GM23248 (cell line): ENCODE measurements around the gene CDHR3. TPM values are rescaled to one million over a fixed set of nuclear protein-coding genes. Genes with fewer than 3 reads are reported as not detected.
"Not testable (repeated sequence)": the region's sequence is repeated elsewhere in the genome, so short reads cannot be mapped to it uniquely, and the experiment has no call there.

ENCODE experiments used
- DNase-seq: peaks from one replicate; pipeline ENCODE4 v3.0.0-alpha.2; 2015
- H2AFZ ChIP-seq: fragments of 200-600 bp; sonication (generic); 2 replicates; pipeline ENCODE4 v1.6.1; 2016; ENCODE audit warnings: antibody characterized with exemption
- H3F3A ChIP-seq: fragments of 200-600 bp; sonication (generic); 2 replicates; pipeline ENCODE4 v1.6.1; 2016; ENCODE audit warnings: mild to moderate bottlenecking, antibody characterized with exemption, mixed run types; ENCODE audit not compliant: insufficient read depth
- H3K27ac ChIP-seq: fragments of 200-600 bp; sonication (generic); 2 replicates; pipeline ENCODE4 v1.5.1; 2016; ENCODE audit warnings: mild to moderate bottlenecking
- H3K27me3 ChIP-seq: fragments of 200-600 bp; sonication (generic); replicated peaks from 2 replicates; pipeline ENCODE4 v1.6.1; 2016; ENCODE audit warnings: mild to moderate bottlenecking; ENCODE audit not compliant: insufficient read depth
- H3K36me3 ChIP-seq: fragments of 200-600 bp; sonication (generic); 2 replicates; pipeline ENCODE4 v1.6.1; 2016; ENCODE audit warnings: low read depth, mild to moderate bottlenecking
- H3K4me1 ChIP-seq: fragments of 200-600 bp; sonication (generic); 2 replicates; pipeline ENCODE4 v1.6.1; 2016; ENCODE audit warnings: mild to moderate bottlenecking; ENCODE audit not compliant: insufficient read depth
- H3K4me2 ChIP-seq: fragments of 200-600 bp; sonication (generic); one replicate; pipeline ENCODE4 v1.6.1; 2016; ENCODE audit warnings: mild to moderate bottlenecking; ENCODE audit not compliant: unreplicated experiment
- H3K4me3 ChIP-seq: fragments of 200-600 bp; sonication (generic); 2 replicates; pipeline ENCODE4 v1.5.1; 2016; ENCODE audit warnings: mild to moderate bottlenecking
- H3K79me2 ChIP-seq: fragments of 200-600 bp; sonication (generic); 2 replicates; pipeline ENCODE4 v1.6.1; 2016; ENCODE audit warnings: mild to moderate bottlenecking; ENCODE audit not compliant: insufficient read depth
- H3K9ac ChIP-seq: fragments of 200-600 bp; sonication (generic); 2 replicates; pipeline ENCODE4 v1.6.1; 2016; ENCODE audit warnings: mild to moderate bottlenecking
- H3K9me2 ChIP-seq: fragments of 200-600 bp; sonication (generic); 2 replicates; pipeline ENCODE4 v1.6.1; 2016; ENCODE audit warnings: mixed run types, mild to moderate bottlenecking, moderate library complexity; ENCODE audit not compliant: insufficient read depth
- H3K9me3 ChIP-seq: fragments of 200-600 bp; sonication (generic); one replicate; pipeline ENCODE4 v1.6.1; 2017; ENCODE audit warnings: low read depth
- H4K20me1 ChIP-seq: fragments of 200-600 bp; sonication (generic); 2 replicates; pipeline ENCODE4 v1.6.0; 2016; ENCODE audit not compliant: insufficient read depth
- EZH2 ChIP-seq: fragments of 200-600 bp; sonication (generic); IDR thresholded peaks from 2 replicates; pipeline ENCODE4 v1.6.1; 2018; ENCODE audit warnings: antibody characterized with exemption, mild to moderate bottlenecking; ENCODE audit not compliant: insufficient read depth, poor library complexity, severe bottlenecking
- EZH2phosphoT487 ChIP-seq: fragments of 200-600 bp; sonication (generic); IDR thresholded peaks from 2 replicates; pipeline ENCODE4 v1.6.1; 2018; ENCODE audit warnings: antibody characterized with exemption, moderate library complexity, mild to moderate bottlenecking, low read depth; ENCODE audit not compliant: insufficient read depth
- whole genome bisulfite sequencing, 2 experiments: methylation state at CpG; one replicate each; pipeline ENCODE4 v1.1.6; 2015 to 2017; ENCODE audit warnings: low lambda C conversion rate in 2 of 2, low coverage in 1 of 2; ENCODE audit errors: missing lambda C conversion rate in 2 of 2; 5-methylcytosine and 5-hydroxymethylcytosine counted together
- in situ Hi-C: fragments of 300-500 bp; cut with MboI; formaldehyde crosslinking; loops from 2 replicates; pipeline ENCODE4 v1.15.0; 2020
- polyA plus RNA-seq: library from polyadenylated mRNA; unstranded; fragments of >200 nt; fragmentation: Nextera tagmentation; extraction: Ambion mirVana; gene quantifications from 2 replicates; pipeline ENCODE4 v1.2.1, GENCODE V29; 2016
- total RNA-seq: library from RNA; depleted of rRNA; stranded (reverse); fragments of >200 nt; shearing (Covaris generic); gene quantifications from 2 replicates; pipeline ENCODE4 v1.2.3, GENCODE V29; 2014

CDHR3 gene
- total and polyA plus RNA-seq, 2 experiments from 2014 or later, result 2.6 to 3.6 TPM

- Histone ChIP-seq H3F3A (no peaks in the 10 kb centered on the region), H3K27me3 (no peaks in the 10 kb centered on the region), H3K9me3 (no peaks in the 10 kb centered on the region), H3K36me3 (no peaks in the 10 kb centered on the region), H4K20me1 (no peaks in the 10 kb centered on the region), H3K4me3 (no peak overlapping the region), H3K9me2 (no peaks in the 10 kb centered on the region), H3K4me1 (no peaks in the 10 kb centered on the region), H3K9ac (no peak overlapping the region), H3K4me2 (no peak overlapping the region), H2AFZ (no peak overlapping the region), H3K27ac (no peak overlapping the region), H3K79me2 (no peaks in the 10 kb centered on the region)
- in situ Hi-C loops, result no loop called here
- no peak for DNase-seq
- TF ChIP-seq EZH2, result no peak
- TF ChIP-seq EZH2phosphoT487, result no peak
- WGBS, 2 experiments, result 71 to 73% methylated on average over 5 of the region's 5 CpGs
Measured at GRCh38 chr7:105999256-105999655, 36.2 kb downstream of the CDHR3 start.

- 73 to 79% methylated on average over 7 of the region's 7 CpGs for WGBS, 2 experiments
- no peaks in the 10 kb centered on the region for H3K36me3 ChIP-seq
- no peak overlapping the region for H3K4me2 ChIP-seq
- no peaks in the 10 kb centered on the region for H3K79me2 ChIP-seq
- H3K4me1 ChIP-seq, result no peaks in the 10 kb centered on the region
- H3K9me3 ChIP-seq, result no peaks in the 10 kb centered on the region
- H3K9ac ChIP-seq, result no peak overlapping the region
- H3K27me3 ChIP-seq, result peaks cover 6% of the 10 kb centered on the region; the same call in 1 of the 2 replicates
- no peak for TF ChIP-seq EZH2phosphoT487
- no peak for TF ChIP-seq EZH2
- H4K20me1 ChIP-seq, result no peaks in the 10 kb centered on the region
- H3K9me2 ChIP-seq, result no peaks in the 10 kb centered on the region
- no peaks in the 10 kb centered on the region for H3F3A ChIP-seq
- H3K4me3 ChIP-seq, result no peak overlapping the region
- no peak for DNase-seq
- H3K27ac ChIP-seq, result no peak overlapping the region
- in situ Hi-C loops, result no loop called here
- H2AFZ ChIP-seq, result no peak overlapping the region
Measured at GRCh38 chr7:106001196-106001595, 38.1 kb downstream of the CDHR3 start.

GRCh38 chr7:106001886-106002285 is 38.8 kb downstream of the CDHR3 start:
- no peak for DNase-seq
- in situ Hi-C loops, result no loop called here
- H3K4me3 ChIP-seq, result no peak overlapping the region
- H3K79me2 ChIP-seq, result no peaks in the 10 kb centered on the region
- H3K27ac ChIP-seq, result no peak overlapping the region
- peaks cover 6% of the 10 kb centered on the region; the same call in 1 of the 2 replicates for H3K27me3 ChIP-seq
- no peaks in the 10 kb centered on the region for H3K9me3 ChIP-seq
- H3K4me1 ChIP-seq, result no peaks in the 10 kb centered on the region
- 76 to 82% methylated on average over 1 of the region's 1 CpG for WGBS, 2 experiments
- no peak overlapping the region for H3K4me2 ChIP-seq
- H3K9ac ChIP-seq, result no peak overlapping the region
- H3K36me3 ChIP-seq, result no peaks in the 10 kb centered on the region
- no peaks in the 10 kb centered on the region for H3F3A ChIP-seq
- TF ChIP-seq EZH2phosphoT487 (no peak), EZH2 (no peak)
- H4K20me1 ChIP-seq, result no peaks in the 10 kb centered on the region
- H3K9me2 ChIP-seq, result no peaks in the 10 kb centered on the region
- no peak overlapping the region for H2AFZ ChIP-seq

- H3K4me2 ChIP-seq, result no peak overlapping the region
- H3K9me2 ChIP-seq, result no peaks in the 10 kb centered on the region
- H3K4me1 ChIP-seq, result no peaks in the 10 kb centered on the region
- H2AFZ ChIP-seq, result no peak overlapping the region
- no peaks in the 10 kb centered on the region for H3K36me3 ChIP-seq
- in situ Hi-C loops, result no loop called here
- H3K9ac ChIP-seq, result no peak overlapping the region
- 81% methylated on average over 5 of the region's 5 CpGs for WGBS, 2 experiments
- no peaks in the 10 kb centered on the region for H3K9me3 ChIP-seq
- no peaks in the 10 kb centered on the region for H4K20me1 ChIP-seq
- peaks cover 6% of the 10 kb centered on the region; the same call in 1 of the 2 replicates for H3K27me3 ChIP-seq
- no peak overlapping the region for H3K27ac ChIP-seq
- no peaks in the 10 kb centered on the region for H3F3A ChIP-seq
- TF ChIP-seq EZH2 (no peak), EZH2phosphoT487 (no peak)
- no peak for DNase-seq
- H3K4me3 ChIP-seq, result no peak overlapping the region
- H3K79me2 ChIP-seq, result no peaks in the 10 kb centered on the region
Measured at GRCh38 chr7:106003525-106004064, 40.5 kb downstream of the CDHR3 start.

GRCh38 chr7:106006906-106007305 is 43.8 kb downstream of the CDHR3 start:
- Histone ChIP-seq H3K4me1 (peaks cover 7% of the 10 kb centered on the region; the same call in 1 of the 2 replicates), H2AFZ (no peak overlapping the region), H3K27me3 (peaks cover 6% of the 10 kb centered on the region; the same call in 1 of the 2 replicates), H3K9ac (no peak overlapping the region), H3K9me2 (no peaks in the 10 kb centered on the region), H3K27ac (no peak overlapping the region), H3K4me2 (no peak overlapping the region), H3K4me3 (no peak overlapping the region), H3F3A (peaks cover 10% of the 10 kb centered on the region), H3K9me3 (no peaks in the 10 kb centered on the region), H4K20me1 (no peaks in the 10 kb centered on the region), H3K79me2 (no peaks in the 10 kb centered on the region), H3K36me3 (no peaks in the 10 kb centered on the region)
- in situ Hi-C loops, result no loop called here
- 72 to 75% methylated on average over 5 of the region's 5 CpGs for WGBS, 2 experiments
- no peak for DNase-seq
- no peak for TF ChIP-seq EZH2phosphoT487
- TF ChIP-seq EZH2, result no peak

GRCh38 chr7:106007796-106008195 is 44.7 kb downstream of the CDHR3 start:
- H3K4me3 ChIP-seq, H3K79me2 ChIP-seq, H4K20me1 ChIP-seq, H3K4me1 ChIP-seq, H3K27ac ChIP-seq, H3K4me2 ChIP-seq, H3K27me3 ChIP-seq, H3F3A ChIP-seq, H3K36me3 ChIP-seq, H3K9me2 ChIP-seq, H3K9ac ChIP-seq, H3K9me3 ChIP-seq, in situ Hi-C loops, H2AFZ ChIP-seq, DNase-seq: not testable (repeated sequence)
- 51 to 55% methylated on average over 3 of the region's 3 CpGs for WGBS, 2 experiments
